H1 (cell line): ENCODE data around the gene NXNL2. TPM values are rescaled to one million over a fixed set of nuclear protein-coding genes. Genes with fewer than 3 reads are reported as not detected.
A peak's percentile ranks its signal among the peaks of the same experiment; 100 is the strongest.

Experiments used
- CTCF ChIA-PET: fragments of 300-600 bp; sonication (Branson Sonifier 250); formaldehyde crosslinking; loops from one replicate; lab custom pipeline; 2021; ENCODE audit not compliant: partially characterized antibody; lab: Charles Lee
- POLR2A ChIA-PET: fragments of 300-600 bp; sonication (Branson Sonifier 250); formaldehyde crosslinking; loops from one replicate; lab custom pipeline; 2021; ENCODE audit warnings: inconsistent platforms; ENCODE audit not compliant: partially characterized antibody; lab: Charles Lee
- DNase-seq, 2 experiments: peaks; one replicate each; pipeline versions ENCODE4 v3.0.0 to v3.0.0-alpha.2; 2010 to 2022; ENCODE audit warnings: low spot score in 2 of 2, low read depth in 1 of 2, mixed read lengths in 1 of 2
- FAIRE-seq: peaks from 2 replicates; lab custom pipeline; 2011; peaks lifted over from hg19 to GRCh38; lab: Jason Lieb, UNC
- H2AFZ ChIP-seq: 2 replicates; pipeline ENCODE4 v1.8.1; 2012; ENCODE audit warnings: low read length, inconsistent platforms
- H2AK5ac ChIP-seq: 2 replicates; pipeline ENCODE4 v1.6.1; 2013; ENCODE audit warnings: low read depth, low read length
- H2BK120ac ChIP-seq: replicated peaks from 2 replicates; pipeline ENCODE3; 2013; ENCODE audit warnings: low read depth, low read length, inconsistent platforms
- H2BK12ac ChIP-seq: 2 replicates; pipeline ENCODE4 v1.6.1; 2013; ENCODE audit warnings: low read depth, low read length
- H2BK15ac ChIP-seq: 2 replicates; pipeline ENCODE4 v1.6.1; 2013; ENCODE audit warnings: low read length
- H2BK20ac ChIP-seq: 2 replicates; pipeline ENCODE4 v1.6.1; 2013; ENCODE audit warnings: low read length
- H2BK5ac ChIP-seq: 2 replicates; pipeline ENCODE4 v1.6.1; 2013; ENCODE audit warnings: low read depth, low read length
- H3K14ac ChIP-seq: 2 replicates; pipeline ENCODE4 v1.6.1; 2013; ENCODE audit warnings: inconsistent platforms; ENCODE audit not compliant: insufficient read length
- H3K18ac ChIP-seq: 2 replicates; pipeline ENCODE4 v1.6.1; 2013; ENCODE audit warnings: low read length; ENCODE audit errors: extremely low read depth
- H3K23ac ChIP-seq: 2 replicates; pipeline ENCODE4 v1.6.1; 2013; ENCODE audit warnings: inconsistent platforms; ENCODE audit not compliant: insufficient read length
- H3K23me2 ChIP-seq: 2 replicates; pipeline ENCODE4 v1.6.1; 2013; ENCODE audit warnings: low read depth, low read length
- H3K27ac ChIP-seq: 2 replicates; pipeline ENCODE4 v1.6.1; 2011; ENCODE audit warnings: low read depth, low read length, inconsistent platforms
- H3K27me3 ChIP-seq, 4 experiments: replicated peaks in 1 of 4; 1 replicate in 1 of 4; 2 replicates in 3 of 4; pipeline versions ENCODE4 v1.6.1 to v1.8.1; 2011 to 2013; ENCODE audit warnings: low read length in 3 of 4, mild to moderate bottlenecking in 3 of 4, inconsistent platforms in 2 of 4, mixed read lengths in 2 of 4, moderate library complexity in 1 of 4; ENCODE audit not compliant: control insufficient read depth in 3 of 4, insufficient read depth in 3 of 4; ENCODE audit errors: extremely low read depth in 1 of 4
- H3K36me3 ChIP-seq, 4 experiments: 2 replicates each; pipeline versions ENCODE4 v1.6.1 to v1.8.1; 2011 to 2013; ENCODE audit warnings: mild to moderate bottlenecking in 4 of 4, low read length in 3 of 4, moderate library complexity in 2 of 4, control low read depth in 1 of 4, inconsistent platforms in 1 of 4; ENCODE audit not compliant: insufficient read depth in 4 of 4, control insufficient read depth in 2 of 4
- H3K4ac ChIP-seq: replicated peaks from 2 replicates; pipeline ENCODE3; 2013; ENCODE audit warnings: low read length, low read depth, mixed read lengths, inconsistent platforms; ENCODE audit not compliant: insufficient read length
- H3K4me1 ChIP-seq, 4 experiments: replicated peaks in 1 of 4; 1 replicate in 1 of 4; 2 replicates in 3 of 4; pipeline versions ENCODE4 v1.6.1 to v1.8.1; 2011 to 2013; ENCODE audit warnings: low read length in 3 of 4, inconsistent platforms in 2 of 4, mixed read lengths in 1 of 4; ENCODE audit not compliant: insufficient read depth in 4 of 4, control insufficient read depth in 3 of 4
- H3K4me2 ChIP-seq, 2 experiments: 2 replicates each; pipeline versions ENCODE4 v1.6.1 to v1.8.1; 2011 to 2013; ENCODE audit warnings: low read depth in 2 of 2, low read length in 2 of 2, control low read depth in 1 of 2, inconsistent platforms in 1 of 2, mild to moderate bottlenecking in 1 of 2; ENCODE audit not compliant: insufficient read depth in 1 of 2
- H3K4me3 ChIP-seq, 4 experiments: fragments of 200-600, 300-600 bp in 1 of 4; sonication (generic), shearing (Covaris generic), sonication (Bioruptor Twin) in 1 of 4; 2 replicates each; pipeline versions ENCODE4 v1.5.1 to v1.8.1; 2011 to 2016; ENCODE audit warnings: low read length in 4 of 4, low read depth in 3 of 4, control low read depth in 2 of 4, inconsistent platforms in 2 of 4, mild to moderate bottlenecking in 2 of 4, mixed read lengths in 1 of 4, moderate library complexity in 1 of 4; ENCODE audit not compliant: insufficient read depth in 2 of 4; ENCODE audit errors: extremely low read depth in 1 of 4
- H3K56ac ChIP-seq: replicated peaks from 2 replicates; pipeline ENCODE3; 2013; ENCODE audit warnings: low read depth, mild to moderate bottlenecking, mixed read lengths, low read length, inconsistent platforms; ENCODE audit not compliant: insufficient read length
- H3K79me1 ChIP-seq: 2 replicates; pipeline ENCODE4 v1.6.1; 2013; ENCODE audit warnings: low read depth, low read length, control low read depth
- H3K79me2 ChIP-seq, 2 experiments: 2 replicates each; pipeline versions ENCODE4 v1.6.1 to v1.8.1; 2012 to 2013; ENCODE audit warnings: low read length in 2 of 2, mild to moderate bottlenecking in 2 of 2, inconsistent platforms in 1 of 2; ENCODE audit not compliant: insufficient read depth in 2 of 2, control insufficient read depth in 1 of 2
- H3K9ac ChIP-seq, 4 experiments: replicated peaks in 1 of 4; 1 replicate in 1 of 4; 2 replicates in 3 of 4; pipeline versions ENCODE4 v1.6.1 to v1.8.1; 2011 to 2013; ENCODE audit warnings: low read depth in 3 of 4, low read length in 3 of 4, control low read depth in 2 of 4, mild to moderate bottlenecking in 2 of 4, moderate library complexity in 2 of 4, inconsistent platforms in 1 of 4; ENCODE audit errors: extremely low read depth in 1 of 4
- H3K9me3 ChIP-seq, 2 experiments: 2 replicates each; pipeline versions ENCODE4 v1.6.1 to v1.8.1; 2012 to 2013; ENCODE audit warnings: mild to moderate bottlenecking in 2 of 2, moderate library complexity in 2 of 2, control low read depth in 1 of 2, inconsistent platforms in 1 of 2, low read depth in 1 of 2, low read length in 1 of 2, mixed read lengths in 1 of 2; ENCODE audit not compliant: insufficient read depth in 2 of 2
- H4K20me1 ChIP-seq, 2 experiments: replicated peaks in 1 of 2; 2 replicates each; pipeline versions ENCODE3 to v1.8.1; 2011 to 2013; ENCODE audit warnings: inconsistent platforms in 2 of 2, low read length in 2 of 2, mild to moderate bottlenecking in 1 of 2; ENCODE audit not compliant: insufficient read depth in 2 of 2, control insufficient read depth in 1 of 2
- H4K5ac ChIP-seq: 2 replicates; pipeline ENCODE4 v1.6.1; 2013; ENCODE audit warnings: low read length, low read depth, mixed read lengths, inconsistent platforms; ENCODE audit not compliant: insufficient read length
- H4K8ac ChIP-seq: 2 replicates; pipeline ENCODE4 v1.8.0; 2013; ENCODE audit warnings: mild to moderate bottlenecking, moderate library complexity, low read length, inconsistent platforms; ENCODE audit not compliant: insufficient read depth; ENCODE audit errors: extremely low read depth
- H4K91ac ChIP-seq: replicated peaks from 2 replicates; pipeline ENCODE3; 2013; ENCODE audit warnings: low read length, mixed read lengths, inconsistent platforms; ENCODE audit not compliant: insufficient read length
- ASH2L ChIP-seq: fragments of 200-600, 300-600 bp; sonication (generic); IDR thresholded peaks from one replicate; pipeline ENCODE4 v1.7.1; 2017; ENCODE audit warnings: low read length
- EZH2 ChIP-seq: fragments of 200-600 bp; sonication (generic); IDR thresholded peaks from 2 replicates; pipeline ENCODE4 v1.7.1; 2012; ENCODE audit warnings: low read depth, mild to moderate bottlenecking, moderate library complexity, low read length, inconsistent platforms; ENCODE audit not compliant: severe bottlenecking
- GABPA ChIP-seq: IDR thresholded peaks from 2 replicates; pipeline ENCODE4 v1.6.1; 2011; ENCODE audit warnings: mild to moderate bottlenecking, low read length, moderate library complexity, borderline replicate concordance; ENCODE audit not compliant: insufficient read depth
- GTF2F1 ChIP-seq: IDR thresholded peaks from 2 replicates; pipeline ENCODE4 v1.6.1; 2012; ENCODE audit warnings: low read depth, low read length, improper control_type of control experiment, borderline replicate concordance
- NANOG ChIP-seq: IDR thresholded peaks from 2 replicates; pipeline ENCODE4 v1.6.1; 2011; ENCODE audit warnings: low read length, low read depth, mild to moderate bottlenecking, inconsistent platforms; ENCODE audit not compliant: insufficient read depth, poor library complexity, severe bottlenecking
- PHF8 ChIP-seq: fragments of 200-600 bp; sonication (generic); conservative IDR thresholded peaks from 2 replicates; pipeline ENCODE4 v1.7.1; 2012; ENCODE audit warnings: low read depth, mild to moderate bottlenecking, inconsistent platforms, low read length, moderate library complexity
- RXRA ChIP-seq: IDR thresholded peaks from 2 replicates; pipeline ENCODE4 v1.6.1; 2011; ENCODE audit warnings: low read depth, mild to moderate bottlenecking, low read length, moderate library complexity; ENCODE audit not compliant: insufficient read depth
- SIRT6 ChIP-seq: IDR thresholded peaks from one replicate; pipeline ENCODE4 v1.7.1; 2012; ENCODE audit warnings: low read length, inconsistent platforms
- SP4 ChIP-seq: IDR thresholded peaks from 2 replicates; pipeline ENCODE4 v1.6.1; 2012; ENCODE audit warnings: low read length, inconsistent platforms
- WGBS, 2 experiments: shearing (Covaris generic) in 1 of 2; methylation state at CpG; one replicate each; pipeline versions ENCODE4 v1.1.6 to v1.1.7; 2013 to 2015; ENCODE audit warnings: low lambda C conversion rate in 2 of 2, mixed read lengths in 2 of 2, inconsistent platforms in 1 of 2, low coverage in 1 of 2, missing lambda C conversion rate in 1 of 2; ENCODE audit not compliant: insufficient replicate concordance in 2 of 2, insufficient coverage in 1 of 2, insufficient read length in 1 of 2; ENCODE audit errors: extremely low coverage in 1 of 2, missing lambda C conversion rate in 1 of 2; 5-methylcytosine and 5-hydroxymethylcytosine counted together
- polyA plus RNA-seq, 7 experiments: library from polyadenylated mRNA; depleted of rRNA in 3 of 7; stranded (reverse) in 5 of 7; unstranded in 2 of 7; fragments of >200 nt in 5 of 7; fragments of 200-250 nt in 2 of 7; gene quantifications; 1 replicate in 5 of 7; 2 replicates in 1 of 7; 4 replicates in 1 of 7; pipeline versions ENCODE4 v1.2.1 to v1.2.3, GENCODE V29; 2011 to 2013; ENCODE audit warnings: missing spikeins in 2 of 7, mixed read lengths in 2 of 7
- total RNA-seq: library from RNA; stranded (reverse); fragmentation: NEBNext Ultra II Directional; extraction: Animal tissue kit (Norgen Biotek cat#: 25700); gene quantifications from 2 replicates; pipeline ENCODE4 v1.2.1, GENCODE V29; 2021

The NXNL2 gene
- total and polyA plus RNA-seq, 2 of the 8 experiments (the other 6 are each of a cell fraction or from before 2014, with no cell fraction given): 1.9 to 2.6 TPM

DNA sequence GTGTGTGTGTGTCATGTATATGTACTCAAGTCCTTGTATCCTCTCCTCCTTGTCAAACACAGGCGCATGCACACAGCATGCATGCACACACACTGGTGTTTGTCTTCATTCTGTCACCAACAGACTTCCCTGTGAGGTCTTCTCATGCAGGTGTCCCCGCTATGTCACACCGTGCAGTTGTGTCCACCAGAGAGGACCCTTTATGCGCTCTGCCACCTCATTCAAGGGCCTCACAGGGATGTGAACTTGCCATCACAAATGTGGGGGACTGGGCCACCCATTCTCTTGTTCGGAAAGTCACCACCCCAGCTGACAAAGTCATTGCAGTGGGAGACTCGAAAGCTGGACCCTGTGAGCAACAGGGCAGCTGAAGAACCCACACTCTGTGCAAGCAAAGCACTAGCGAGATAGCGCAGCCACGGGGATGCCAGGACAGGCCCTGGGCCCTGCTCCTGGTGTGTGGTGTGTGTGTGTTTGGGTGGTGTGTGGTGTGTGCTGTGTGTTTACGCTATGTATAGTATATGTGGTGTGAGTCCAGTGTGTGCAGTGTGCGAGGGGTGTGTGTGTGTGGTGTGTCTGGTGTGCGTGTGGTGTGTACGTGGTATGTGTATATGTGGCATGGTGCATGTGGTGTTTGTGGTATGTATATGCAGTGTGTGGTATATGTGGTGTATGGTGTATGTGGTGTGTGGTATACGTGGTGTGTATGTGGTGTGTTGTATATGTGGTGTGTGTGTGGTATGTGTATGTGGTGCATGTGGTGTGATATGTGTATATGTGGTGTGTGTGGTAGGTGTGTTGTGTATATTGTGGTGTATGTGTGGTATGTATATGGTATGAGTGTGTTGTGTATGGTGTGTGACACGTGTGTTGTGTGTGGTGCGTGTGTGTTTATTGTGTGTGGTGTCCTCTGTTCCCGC lies 30.9 kb upstream of the NXNL2 start:
- POLR2A ChIA-PET: interaction anchor here (1.0 kb wide), 1 partner anchor 12 kb away, joined by 4 read pairs; no protein-coding TSS in a partner anchor

More for the DNA sequence above, 30.9 kb upstream of the NXNL2 start:
- H4K91ac ChIP-seq: peak overlapping the region; percentile 83
- peaks cover 4% of the 10 kb centered on the region; the same call in 1 of the 2 replicates for H3K23me2 ChIP-seq
- H2BK5ac ChIP-seq: peak overlapping the region; percentile 36; the same call in 1 of the 2 replicates
- CTCF ChIA-PET: interaction anchor here (0.6 kb wide), 1 partner anchor 215 kb away, joined by 3 read pairs; no protein-coding TSS in a partner anchor
- H3K9ac ChIP-seq: 0 out of 7 replicates have a peak overlapping the region, but pooled peaks of 1 of the 4 experiments have one; percentile 13
- H2BK20ac ChIP-seq: peak overlapping the region; percentile 11
- H3K23ac ChIP-seq: no peak overlapping the region
- no peak overlapping the region for H3K14ac ChIP-seq
- H4K5ac ChIP-seq: no peak overlapping the region
- 90 to 100% methylated on average over 1 to 17 of the region's 17 CpGs for WGBS, 2 experiments
- H3K18ac ChIP-seq: no peak overlapping the region
- DNase-seq: no peak
- peaks cover 0 to 4% (median 2%) of the 10 kb centered on the region in 4 experiments; a peak in 3 of 7 replicates for H3K4me1 ChIP-seq
- H3K79me1 ChIP-seq: no peaks in the 10 kb centered on the region; the same call in 1 of the 2 replicates
- peak overlapping the region; percentile 92; the same call in 1 of the 2 replicates for H2BK12ac ChIP-seq
- no peak overlapping the region for H3K27ac ChIP-seq
- TF ChIP-seq SP4 (no peak), EZH2 (no peak), NANOG (no peak), GTF2F1 (no peak), GABPA (no peak), PHF8 (no peak), RXRA (no peak), SIRT6 (no peak), ASH2L (no peak)
- H3K4ac ChIP-seq: peak overlapping the region; percentile 32
- H3K36me3 ChIP-seq: no peaks in the 10 kb centered on the region; a peak in 1 of 8 replicates
- no peak overlapping the region for H3K4me2 ChIP-seq
- H2AFZ ChIP-seq: no peak overlapping the region
- H3K79me2 ChIP-seq: no peaks in the 10 kb centered on the region
- H4K8ac ChIP-seq: peak overlapping the region; percentile 29; the same call in 1 of the 2 replicates
- H2BK120ac ChIP-seq: no peak overlapping the region
- H4K20me1 ChIP-seq: peaks cover 0 to 4% of the 10 kb centered on the region in 2 experiments
- no peak overlapping the region for H3K4me3 ChIP-seq
- peak overlapping the region; percentile 96 for H2AK5ac ChIP-seq
- H3K9me3 ChIP-seq: peaks cover 4 to 5% of the 10 kb centered on the region in 2 experiments; a peak in 2 of 4 replicates
- FAIRE-seq: no peak
- peak overlapping the region; percentile 73 for H3K56ac ChIP-seq
- no peaks in the 10 kb centered on the region; a peak in 1 of 7 replicates for H3K27me3 ChIP-seq
- H2BK15ac ChIP-seq: peak overlapping the region; percentile 25; the same call in 1 of the 2 replicates
